NB4 (cell line): ENCODE measurements around the gene SNRNP200.
A peak's percentile ranks its signal among the peaks of the same experiment; 100 is the strongest.

Experiments used
- DNase-seq: peaks from one replicate; pipeline ENCODE4 v3.0.0; 2010; ENCODE audit warnings: low read depth
- H3K4me3 ChIP-seq: one replicate; pipeline ENCODE4 v1.5.1; 2011; ENCODE audit warnings: mild to moderate bottlenecking, low read depth, low read length, moderate library complexity
- CTCF ChIP-seq: IDR thresholded peaks from one replicate; pipeline ENCODE4 v1.5.1; 2012; ENCODE audit warnings: low read depth, low read length
- MAX ChIP-seq: IDR thresholded peaks from 2 replicates; pipeline ENCODE4 v1.6.1; 2011; ENCODE audit warnings: low read depth, low read length
- MYC ChIP-seq: IDR thresholded peaks from 2 replicates; pipeline ENCODE4 v1.6.1; 2011; ENCODE audit warnings: low read depth, low read length
- POLR2A ChIP-seq: IDR thresholded peaks from 2 replicates; pipeline ENCODE4 v1.6.1; 2011; ENCODE audit warnings: mild to moderate bottlenecking; ENCODE audit not compliant: insufficient read length; ENCODE audit errors: extremely low read depth

The SNRNP200 gene

DNA sequence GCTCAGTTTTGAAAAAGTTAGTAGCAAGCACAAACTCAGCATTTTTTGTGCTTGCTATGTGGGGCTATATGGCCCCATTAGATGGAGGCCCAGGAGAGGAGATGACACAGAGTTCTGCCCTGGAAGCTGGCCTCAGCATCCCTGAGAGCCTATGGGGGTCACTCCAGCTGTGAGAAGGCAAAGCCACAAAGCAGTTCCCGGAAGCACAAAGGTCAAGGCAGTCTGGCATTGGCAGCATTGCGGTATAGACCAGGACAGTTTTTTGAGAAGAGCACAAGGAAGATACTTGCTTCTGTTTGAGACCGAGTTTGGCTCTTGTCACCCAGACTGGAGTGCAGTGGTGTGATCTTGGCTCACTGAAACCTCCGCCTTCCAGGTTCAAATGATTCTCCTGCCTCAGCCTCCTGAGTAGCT lies 12.2 kb upstream of the SNRNP200 start:
- H3K4me3 ChIP-seq = no peak overlapping the region
- TF ChIP-seq MAX = no peak
- TF ChIP-seq MYC = no peak
- no peak for TF ChIP-seq POLR2A
- no peak for TF ChIP-seq CTCF

GRCh38 chr2:96316999-96317398 lies 11.7 kb upstream of the SNRNP200 start:
- no peak for DNase-seq
- TF ChIP-seq MAX (no peak), CTCF (no peak), MYC (no peak), POLR2A (no peak)
- no peak overlapping the region for H3K4me3 ChIP-seq

More for the DNA sequence above, 12.2 kb upstream of the SNRNP200 start:
- no peak for DNase-seq

DNA sequence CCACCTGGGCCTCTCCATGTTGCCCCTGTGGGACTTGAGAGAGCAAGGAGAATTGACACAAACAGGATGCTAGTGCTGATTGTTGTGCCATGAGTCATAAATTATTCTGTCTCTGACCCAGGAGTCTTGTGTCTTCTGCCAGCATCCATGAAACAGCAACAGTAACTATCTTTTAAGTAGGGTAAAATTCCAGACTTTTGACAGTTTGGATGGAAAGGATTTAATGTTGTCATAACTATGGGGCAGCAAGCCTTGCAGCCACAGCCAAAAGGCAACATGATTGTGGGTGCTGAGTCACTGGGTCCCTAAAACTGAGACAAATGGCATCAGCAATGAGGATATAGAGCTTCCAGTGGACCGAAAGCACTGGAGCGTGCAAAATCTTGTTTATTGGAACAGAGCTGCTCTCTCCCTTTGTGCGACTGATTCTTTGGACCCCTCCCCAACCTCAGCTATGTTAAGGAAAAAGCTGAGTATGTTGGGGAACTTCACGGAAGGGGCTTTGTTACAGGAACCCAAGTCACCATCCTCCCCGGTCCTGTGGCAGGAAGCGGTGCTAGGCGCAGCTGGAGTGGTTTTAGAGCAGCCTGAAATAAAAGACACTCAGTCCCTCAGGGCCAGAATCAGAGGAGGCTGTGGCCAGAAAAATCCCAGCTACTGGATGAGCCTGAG lies 10.2 kb upstream of the SNRNP200 start:
- peak; percentile 79 for DNase-seq
- H3K4me3 ChIP-seq = peak overlapping the region; percentile 32
- TF ChIP-seq MAX (no peak), POLR2A (no peak), CTCF (no peak), MYC (no peak; the same call in 1 of the 2 replicates)

GRCh38 chr2:96315005-96315399 lies 9.7 kb upstream of the SNRNP200 start:
- no peak for DNase-seq
- no peak for TF ChIP-seq POLR2A
- no peak for TF ChIP-seq MYC
- TF ChIP-seq MAX = no peak
- TF ChIP-seq CTCF = no peak
- H3K4me3 ChIP-seq = no peak overlapping the region

- no peak for DNase-seq
- no peak overlapping the region for H3K4me3 ChIP-seq
- TF ChIP-seq MAX = no peak
- no peak for TF ChIP-seq POLR2A
- no peak for TF ChIP-seq MYC
- no peak for TF ChIP-seq CTCF
Measured at GRCh38 chr2:96308248-96308647, 2.9 kb upstream of the SNRNP200 start.
